HCT116 (cell line): ENCODE results near the gene OR10AD1. TPM values are rescaled to one million over a fixed set of nuclear protein-coding genes. Genes with fewer than 3 reads are reported as not detected.

Experiments
- ATAC-seq: fragments of 200-7000 bp; cut with Tn5 transposase; 2 replicates; pipeline ENCODE4 v1.9.1; 2020; ENCODE audit warnings: mild to moderate bottlenecking, moderate library complexity
- BruUV-seq: library from RNA; stranded (reverse); fragments of 400-500 nt; replicated peaks from 2 replicates; lab custom pipeline; 2021; lab: Mats Ljungman, UMichigan
- CTCF ChIA-PET: fragments of 300-600 bp; sonication (Branson Sonifier 250); formaldehyde crosslinking; loops from one replicate; lab custom pipeline; 2021; ENCODE audit warnings: antibody characterized with exemption; lab: Charles Lee
- POLR2A ChIA-PET: fragments of 300-600, 350-600 bp; sonication (Branson Sonifier 250); formaldehyde crosslinking; loops from one replicate; lab custom pipeline; 2021; ENCODE audit warnings: antibody characterized with exemption; lab: Charles Lee
- RAD21 ChIA-PET, 2 experiments: fragments of 300-600 bp; sonication (Branson Sonifier 250); formaldehyde crosslinking; loops; one replicate each; lab custom pipeline; 2023; ENCODE audit warnings: low total read pairs in 2 of 2; ENCODE audit not compliant: uncharacterized antibody in 2 of 2, unreplicated experiment in 2 of 2, low non-redundant PET in 1 of 2; lab: Charles Lee
- DNase-seq: peaks from one replicate; pipeline ENCODE4 v3.0.0-alpha.2; 2010; ENCODE audit warnings: low read depth, low spot score
- H2AFZ ChIP-seq: fragments of 200-600 bp; shearing (Covaris generic), sonication (generic); 2 replicates; pipeline ENCODE4 v1.6.1; 2017; ENCODE audit warnings: low read depth, mixed run types, mixed read lengths, antibody characterized with exemption, low read length; ENCODE audit not compliant: poor library complexity, severe bottlenecking
- H3K27ac ChIP-seq: 2 replicates; pipeline ENCODE4 v1.5.1; 2012; ENCODE audit warnings: low read depth, low read length
- H3K27me3 ChIP-seq: fragments of 200-600 bp; sonication (generic); 2 replicates; pipeline ENCODE4 v1.6.1; 2016; ENCODE audit warnings: mixed run types, low read length, mixed read lengths; ENCODE audit not compliant: insufficient read depth
- H3K36me3 ChIP-seq, 2 experiments: fragments of 200-500 bp in 1 of 2; fragments of 200-600 bp in 1 of 2; sonication (Bioruptor generic) in 1 of 2; sonication (generic) in 1 of 2; 2 replicates each; pipeline versions ENCODE4 v1.5.1 to v1.6.1; 2014 to 2016; ENCODE audit warnings: low read length in 2 of 2, inconsistent platforms in 1 of 2, mixed read lengths in 1 of 2, mixed run types in 1 of 2; ENCODE audit not compliant: insufficient read depth in 2 of 2, control insufficient read depth in 1 of 2
- H3K4me1 ChIP-seq, 2 experiments: fragments of 200-600 bp in 1 of 2; sonication (generic) in 1 of 2; 2 replicates each; pipeline versions ENCODE4 v1.5.1 to v1.6.1; 2012 to 2017; ENCODE audit warnings: low read length in 2 of 2, inconsistent platforms in 1 of 2, mild to moderate bottlenecking in 1 of 2, mixed read lengths in 1 of 2, mixed run types in 1 of 2, moderate library complexity in 1 of 2; ENCODE audit not compliant: insufficient read depth in 2 of 2, control insufficient read depth in 1 of 2
- H3K4me2 ChIP-seq: fragments of 200-600 bp; sonication (generic); 2 replicates; pipeline ENCODE4 v1.6.1; 2017; ENCODE audit warnings: mixed run types, low read length, mixed read lengths
- H3K4me3 ChIP-seq, 2 experiments: fragments of 200-600 bp in 1 of 2; sonication (generic) in 1 of 2; replicated peaks in 1 of 2; 2 replicates each; pipeline ENCODE4 v1.5.1; 2011 to 2016; ENCODE audit warnings: low read length in 2 of 2, control low read depth in 1 of 2, low read depth in 1 of 2, mild to moderate bottlenecking in 1 of 2, mixed read lengths in 1 of 2, mixed run types in 1 of 2
- H3K79me2 ChIP-seq: fragments of 200-600 bp; sonication (generic); 2 replicates; pipeline ENCODE4 v1.6.1; 2017; ENCODE audit warnings: mild to moderate bottlenecking, mixed run types, low read length, moderate library complexity, mixed read lengths; ENCODE audit not compliant: insufficient read depth
- H3K9ac ChIP-seq: fragments of 200-600 bp; sonication (generic); 2 replicates; pipeline ENCODE4 v1.6.1; 2016; ENCODE audit warnings: low read length, mixed read lengths
- H3K9me2 ChIP-seq: fragments of 200-600 bp; sonication (generic), shearing (Covaris generic); 2 replicates; pipeline ENCODE4 v1.6.1; 2017; ENCODE audit warnings: mixed run types, mild to moderate bottlenecking, moderate library complexity; ENCODE audit not compliant: insufficient read depth
- H3K9me3 ChIP-seq, 2 experiments: fragments of 200-500 bp in 1 of 2; fragments of 200-600 bp in 1 of 2; sonication (Bioruptor generic) in 1 of 2; sonication (generic) in 1 of 2; 2 replicates each; pipeline ENCODE4 v1.6.1; 2014 to 2017; ENCODE audit warnings: low read length in 2 of 2, mixed read lengths in 2 of 2, inconsistent platforms in 1 of 2, low read depth in 1 of 2, mild to moderate bottlenecking in 1 of 2, mixed run types in 1 of 2, moderate library complexity in 1 of 2; ENCODE audit not compliant: control insufficient read depth in 1 of 2, insufficient read depth in 1 of 2
- H4K20me1 ChIP-seq: fragments of 200-600 bp; sonication (generic), shearing (Covaris generic); 2 replicates; pipeline ENCODE4 v1.6.1; 2017; ENCODE audit warnings: mixed run types, mild to moderate bottlenecking, moderate library complexity; ENCODE audit not compliant: insufficient read depth
- CEBPB ChIP-seq: IDR thresholded peaks from 2 replicates; pipeline ENCODE4 v1.6.1; 2012; ENCODE audit warnings: low read depth
- EGR1 ChIP-seq: IDR thresholded peaks from 2 replicates; pipeline ENCODE4 v1.6.1; 2012; ENCODE audit warnings: low read depth
- EZH2phosphoT487 ChIP-seq: fragments of 200-600 bp; IDR thresholded peaks from 2 replicates; pipeline ENCODE4 v1.6.1; 2018; ENCODE audit warnings: antibody characterized with exemption, borderline replicate concordance
- FOSL1 ChIP-seq: IDR thresholded peaks from 2 replicates; pipeline ENCODE4 v1.6.1; 2012; ENCODE audit warnings: low read depth
- POLR2AphosphoS5 ChIP-seq: IDR thresholded peaks from 2 replicates; pipeline ENCODE4 v1.6.1; 2011; ENCODE audit warnings: mild to moderate bottlenecking, low read depth, low read length, moderate library complexity
- RAD21 ChIP-seq: IDR thresholded peaks from 2 replicates; pipeline ENCODE4 v1.6.1; 2012; ENCODE audit warnings: low read depth, mild to moderate bottlenecking
- SRF ChIP-seq: IDR thresholded peaks from 2 replicates; pipeline ENCODE4 v1.6.1; 2012; ENCODE audit warnings: low read depth
- intact Hi-C: fragments of 100-400 bp; cut with micrococcal nuclease; formaldehyde crosslinking; loops from 2 replicates; pipeline ENCODE4 v1.10.0; 2022
- total RNA-seq: library from RNA; stranded (reverse); gene quantifications from one replicate; pipeline ENCODE4 v1.2.1, GENCODE V29; 2021; ENCODE audit not compliant: unreplicated experiment
- TF ChIP-seq, protein P1 (sequence below): IDR thresholded peaks from 2 replicates; pipeline ENCODE4 v1.6.1; 2011; ENCODE audit warnings: mild to moderate bottlenecking, low read length, moderate library complexity; ENCODE audit not compliant: insufficient replicate concordance; ENCODE audit errors: extremely low read depth
- TF ChIP-seq, protein P2 (sequence below): IDR thresholded peaks from 2 replicates; pipeline ENCODE4 v1.6.1; 2012
- TF ChIP-seq, protein P3 (sequence below): IDR thresholded peaks from 2 replicates; pipeline ENCODE4 v1.6.1; 2012

Gene OR10AD1
- total RNA-seq, 1 experiment from 2014 or later, result not detected

DNA sequence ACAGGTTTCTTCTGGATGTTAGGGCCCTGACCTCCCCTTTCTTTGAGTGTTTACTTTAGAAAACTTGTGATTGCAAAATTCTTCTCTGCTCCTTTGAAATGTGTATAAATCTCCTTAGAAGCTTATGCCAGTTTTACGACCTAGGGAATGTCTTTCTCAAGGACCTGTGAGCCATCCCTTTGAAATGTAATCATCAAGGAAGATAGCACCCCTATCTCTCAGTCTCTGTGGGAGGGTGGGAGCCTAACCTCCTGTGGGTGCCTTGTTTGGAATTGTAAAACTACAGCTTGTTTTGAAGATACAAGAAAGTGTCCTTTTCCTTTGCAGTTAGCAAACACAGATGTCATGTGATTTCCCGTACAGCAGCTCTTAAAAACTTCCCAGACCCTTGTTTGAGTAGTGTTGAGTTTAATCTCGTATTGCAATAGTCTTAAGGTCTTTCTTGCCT lies 3.3 kb downstream of the OR10AD1 start:
- no TSS peak for BruUV-seq
- no peak overlapping the region for H2AFZ ChIP-seq
- ATAC-seq (no peak), DNase-seq (no peak)
- H3K4me2 ChIP-seq, result no peak overlapping the region
- CTCF ChIA-PET, result interaction anchor here (0.8 to 1.2 kb wide), 2 partner anchors 13 to 17 kb away, joined by 3 to 4 read pairs; no protein-coding TSS in a partner anchor
- RAD21 ChIA-PET, result no interaction called here
- H3K27me3 ChIP-seq, result no peaks in the 10 kb centered on the region
- peaks cover 10 to 20% of the 10 kb centered on the region in 2 experiments; a peak in 3 of 4 replicates for H3K4me1 ChIP-seq
- H3K79me2 ChIP-seq, result no peaks in the 10 kb centered on the region
- no peak overlapping the region for H3K9ac ChIP-seq
- no peaks in the 10 kb centered on the region for H3K36me3 ChIP-seq
- no peaks in the 10 kb centered on the region for H3K9me3 ChIP-seq
- no peaks in the 10 kb centered on the region for H4K20me1 ChIP-seq
- intact Hi-C loops, result loop anchor here (5.0 to 10.0 kb wide), 2 partner anchors 153 to 255 kb away; partner anchors contain the start of gene ZNF641
- H3K27ac ChIP-seq, result no peak overlapping the region
- no peak overlapping the region for H3K4me3 ChIP-seq
- H3K9me2 ChIP-seq, result no peaks in the 10 kb centered on the region
- POLR2A ChIA-PET, result interaction anchor here (0.8 kb wide), 1 partner anchor 9 kb away, joined by 3 read pairs; no protein-coding TSS in a partner anchor
- TF ChIP-seq, protein P1, sequence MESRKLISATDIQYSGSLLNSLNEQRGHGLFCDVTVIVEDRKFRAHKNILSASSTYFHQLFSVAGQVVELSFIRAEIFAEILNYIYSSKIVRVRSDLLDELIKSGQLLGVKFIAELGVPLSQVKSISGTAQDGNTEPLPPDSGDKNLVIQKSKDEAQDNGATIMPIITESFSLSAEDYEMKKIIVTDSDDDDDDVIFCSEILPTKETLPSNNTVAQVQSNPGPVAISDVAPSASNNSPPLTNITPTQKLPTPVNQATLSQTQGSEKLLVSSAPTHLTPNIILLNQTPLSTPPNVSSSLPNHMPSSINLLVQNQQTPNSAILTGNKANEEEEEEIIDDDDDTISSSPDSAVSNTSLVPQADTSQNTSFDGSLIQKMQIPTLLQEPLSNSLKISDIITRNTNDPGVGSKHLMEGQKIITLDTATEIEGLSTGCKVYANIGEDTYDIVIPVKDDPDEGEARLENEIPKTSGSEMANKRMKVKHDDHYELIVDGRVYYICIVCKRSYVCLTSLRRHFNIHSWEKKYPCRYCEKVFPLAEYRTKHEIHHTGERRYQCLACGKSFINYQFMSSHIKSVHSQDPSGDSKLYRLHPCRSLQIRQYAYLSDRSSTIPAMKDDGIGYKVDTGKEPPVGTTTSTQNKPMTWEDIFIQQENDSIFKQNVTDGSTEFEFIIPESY, result no peak
- TF ChIP-seq EGR1, result no peak
- no peak for TF ChIP-seq EZH2phosphoT487
- TF ChIP-seq, protein P2, sequence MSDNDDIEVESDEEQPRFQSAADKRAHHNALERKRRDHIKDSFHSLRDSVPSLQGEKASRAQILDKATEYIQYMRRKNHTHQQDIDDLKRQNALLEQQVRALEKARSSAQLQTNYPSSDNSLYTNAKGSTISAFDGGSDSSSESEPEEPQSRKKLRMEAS, result no peak
- no peak for TF ChIP-seq RAD21
- TF ChIP-seq SRF, result no peak
- no peak for TF ChIP-seq CEBPB
- no peak for TF ChIP-seq POLR2AphosphoS5
- no peak for TF ChIP-seq FOSL1
- TF ChIP-seq, protein P3, sequence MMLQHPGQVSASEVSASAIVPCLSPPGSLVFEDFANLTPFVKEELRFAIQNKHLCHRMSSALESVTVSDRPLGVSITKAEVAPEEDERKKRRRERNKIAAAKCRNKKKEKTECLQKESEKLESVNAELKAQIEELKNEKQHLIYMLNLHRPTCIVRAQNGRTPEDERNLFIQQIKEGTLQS, result no peak
